COLO829 (cell line): Measurements from ENCODE around the gene ATP7B.

Experiments
- DNase-seq: peaks from one replicate; pipeline ENCODE4 v3.0.0; 2012; ENCODE audit warnings: low spot score

ATP7B gene

DNA sequence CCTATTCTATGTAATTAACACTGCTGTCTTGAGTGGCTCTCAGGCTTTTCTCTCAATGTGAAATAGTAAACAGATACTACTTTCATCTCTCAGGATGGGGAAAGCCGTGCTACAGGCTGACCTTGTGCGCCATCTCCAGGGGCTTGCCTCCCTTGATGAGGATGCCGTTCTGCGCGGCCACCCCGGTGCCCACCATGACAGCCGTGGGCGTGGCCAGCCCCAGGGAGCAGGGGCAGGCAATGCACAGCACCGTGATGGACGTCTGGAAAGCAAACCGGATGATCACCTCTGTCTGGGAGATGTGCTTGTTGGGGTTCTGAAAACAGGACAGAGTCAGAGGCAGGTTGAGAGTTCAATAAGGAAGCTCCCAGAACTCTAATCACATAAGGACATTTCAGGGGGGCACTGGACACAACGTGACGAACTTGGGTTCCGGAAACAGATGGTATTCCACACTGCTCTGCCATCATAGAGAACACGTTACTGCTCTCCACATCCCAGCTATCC is 65.0 kb downstream of the ATP7B start:
- no peak for DNase-seq

DNA sequence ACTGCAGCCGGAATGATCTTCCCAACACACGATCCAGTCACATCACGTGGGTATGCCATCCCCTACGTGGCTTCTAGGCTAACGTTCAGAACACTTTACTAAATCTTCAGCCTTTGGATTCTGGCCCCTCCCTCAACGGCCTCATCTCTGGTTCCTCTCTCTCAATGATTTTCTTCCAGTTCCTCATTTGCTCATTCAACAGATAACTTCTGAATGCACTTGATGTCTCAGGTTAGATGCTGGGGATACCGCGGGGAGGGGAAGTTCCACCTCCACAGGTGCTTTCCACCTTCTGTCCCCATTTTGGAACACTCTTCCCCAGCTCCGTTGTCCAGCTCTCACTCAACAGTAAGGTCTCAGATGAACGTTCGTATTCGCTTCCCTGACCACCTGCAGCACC is 66.1 kb downstream of the ATP7B start:
- no peak for DNase-seq

DNA sequence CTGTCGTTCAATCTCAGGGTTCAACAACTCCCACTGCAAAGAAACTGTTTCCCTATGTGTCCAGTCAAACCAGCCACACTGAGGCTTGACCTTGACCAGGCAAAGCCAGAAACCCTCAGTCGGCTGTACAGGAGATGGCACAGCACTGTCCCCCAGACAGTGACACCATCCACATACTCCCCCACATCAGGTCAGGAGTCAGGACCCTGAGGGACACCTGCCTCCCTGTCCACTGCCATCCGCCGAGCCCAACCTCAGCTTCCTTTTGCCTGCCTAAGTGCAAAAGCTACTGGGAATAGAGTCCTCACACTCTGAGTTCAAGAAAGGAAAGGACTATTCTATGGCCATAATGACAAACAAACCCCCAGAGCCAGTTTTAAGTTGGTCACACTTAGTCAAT is 66.8 kb downstream of the ATP7B start:
- no peak for DNase-seq

DNA sequence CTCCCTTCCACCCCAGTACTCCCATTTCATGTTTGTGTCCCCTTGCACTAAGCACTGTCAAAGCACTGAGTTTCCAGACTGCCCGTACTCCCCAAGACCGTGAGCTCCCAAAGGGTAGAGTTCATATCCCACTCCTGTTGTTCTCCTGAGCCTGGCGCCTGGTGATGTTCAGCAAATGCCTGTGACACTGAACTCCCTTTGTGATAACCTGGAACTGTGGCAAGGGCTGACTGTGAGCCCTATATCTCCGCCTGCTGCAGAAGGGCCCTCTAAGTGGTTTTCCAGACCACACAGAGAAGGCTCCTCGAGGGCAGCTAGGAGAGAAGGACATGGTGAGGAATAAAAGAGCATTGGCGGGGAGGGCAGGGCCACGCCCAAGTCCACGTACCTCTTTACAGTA is 67.5 kb downstream of the ATP7B start:
- DNase-seq, result no peak

DNA sequence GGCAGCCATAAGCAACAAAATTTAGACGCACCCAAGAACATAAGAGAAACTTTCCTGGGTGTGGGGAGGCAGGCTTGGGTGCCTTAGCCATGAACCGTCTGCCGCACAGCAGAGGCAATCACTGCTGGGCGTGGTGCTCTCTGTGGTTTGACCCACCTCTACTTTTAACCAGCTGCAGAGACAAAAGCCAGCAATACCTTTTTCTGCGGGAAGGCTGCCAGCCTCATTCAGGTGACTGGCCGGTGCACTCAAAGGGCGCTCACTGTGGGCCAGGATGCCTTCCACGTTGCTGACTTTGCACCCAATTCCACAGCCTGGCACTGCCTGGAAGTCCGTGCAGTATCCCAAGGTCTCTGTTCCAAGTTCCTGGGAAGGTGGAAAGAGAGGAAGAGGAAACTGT is 69.1 kb downstream of the ATP7B start:
- no peak for DNase-seq

DNA sequence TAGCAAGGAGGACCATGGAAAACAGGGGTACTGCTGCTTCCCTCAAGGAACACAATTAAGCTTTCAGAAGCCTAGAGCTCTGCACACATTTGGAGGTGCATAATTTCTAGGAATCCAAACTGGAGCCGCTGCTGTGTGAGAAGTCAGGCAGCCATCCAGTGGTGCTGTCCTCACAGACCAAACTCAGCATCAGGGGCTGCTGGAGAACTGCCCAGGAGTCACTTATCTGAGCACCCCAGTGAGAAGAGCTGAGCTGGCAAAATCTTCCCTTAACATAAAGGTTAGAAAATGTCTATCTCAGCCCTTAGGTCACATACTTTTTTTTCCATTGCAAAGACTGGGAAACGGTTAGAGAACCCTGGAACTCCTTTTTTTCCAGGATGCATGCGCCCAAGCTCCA is 72.8 kb downstream of the ATP7B start:
- DNase-seq, result no peak

DNA sequence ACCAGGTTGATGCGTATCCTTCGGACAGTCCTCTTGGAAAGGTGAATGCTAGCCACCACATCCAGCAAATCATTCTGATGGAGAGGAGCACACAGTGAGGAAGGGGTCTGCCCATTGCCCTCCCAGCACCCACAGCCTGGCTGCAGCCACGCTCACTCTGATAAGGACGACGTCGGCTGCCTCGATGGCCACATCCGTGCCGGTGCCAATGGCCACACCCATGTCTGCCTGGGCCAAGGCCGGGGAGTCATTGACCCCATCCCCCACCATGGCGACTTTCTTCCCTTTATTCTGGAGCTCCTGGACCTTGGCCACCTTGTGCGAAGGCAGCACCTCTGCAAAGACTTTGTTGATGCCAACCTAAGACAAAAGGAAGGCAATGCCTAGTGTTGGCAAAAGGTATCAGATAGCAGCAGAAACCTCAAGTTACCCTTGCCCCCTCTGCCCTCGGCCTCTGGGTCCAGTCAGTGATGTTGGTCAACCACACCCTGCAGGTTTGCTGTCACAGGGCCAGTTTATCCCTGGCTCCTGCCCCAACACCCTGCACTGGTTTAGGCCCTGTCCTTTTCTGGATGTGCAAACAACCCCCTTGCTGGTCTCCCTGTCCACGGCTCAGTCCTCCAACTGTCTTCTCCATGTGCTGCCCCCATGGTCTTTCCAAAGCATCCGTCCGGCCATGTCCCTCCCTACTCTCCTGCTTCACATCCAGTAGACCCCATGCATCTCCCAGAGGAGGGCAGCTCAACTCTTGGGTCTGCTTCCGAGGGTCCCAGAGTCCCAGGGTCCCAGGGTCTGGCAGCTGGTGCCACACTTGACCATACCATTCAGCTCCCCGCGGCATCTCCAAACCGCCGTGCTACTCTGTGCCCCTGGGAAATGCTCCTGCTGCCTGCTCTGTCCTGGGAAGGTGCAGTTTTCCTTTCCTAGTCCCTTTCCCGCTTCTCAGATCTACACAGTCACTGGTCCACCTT is 73.6 kb downstream of the ATP7B start:
- DNase-seq, result no peak

DNA sequence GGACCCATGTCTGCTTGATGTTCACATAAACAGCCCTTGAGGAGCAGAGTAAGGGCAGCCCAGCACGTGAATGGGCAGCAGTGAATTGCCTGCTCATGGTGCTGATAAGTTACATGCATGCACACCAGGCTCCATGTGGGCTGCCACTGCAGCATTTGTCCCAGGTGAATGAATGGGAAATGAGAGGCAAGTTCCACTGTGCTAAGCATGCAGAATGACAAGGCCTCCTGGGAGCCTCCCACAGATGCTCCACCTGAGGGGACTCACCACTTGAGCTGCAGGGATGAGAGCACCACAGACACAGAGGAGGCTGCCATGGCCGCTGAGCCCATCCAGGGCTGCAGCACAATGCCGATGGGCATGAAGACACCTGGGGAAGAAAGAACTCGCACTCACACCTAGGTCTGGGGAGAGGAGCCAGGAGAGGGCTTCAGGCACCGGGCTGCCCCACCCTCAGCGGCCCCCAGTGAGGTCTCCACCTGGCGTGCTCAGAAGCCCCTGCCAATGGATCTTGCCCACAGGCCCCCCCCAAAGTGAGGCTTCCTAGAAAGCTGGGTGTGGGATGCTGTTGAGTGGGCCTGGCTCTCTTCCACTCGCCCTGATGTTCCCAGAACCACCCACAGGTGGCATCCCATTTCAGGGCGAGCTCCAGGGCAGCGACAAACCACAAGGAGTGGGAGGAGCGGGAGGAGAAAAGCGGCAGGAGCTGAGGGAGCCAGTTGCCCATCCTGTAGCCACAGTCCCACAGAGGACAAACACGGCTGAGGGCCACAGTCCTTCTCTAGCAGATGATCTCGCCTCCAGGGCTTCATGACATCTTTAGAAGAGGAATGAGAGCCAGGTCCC is 75.7 kb downstream of the ATP7B start:
- no peak for DNase-seq

DNA sequence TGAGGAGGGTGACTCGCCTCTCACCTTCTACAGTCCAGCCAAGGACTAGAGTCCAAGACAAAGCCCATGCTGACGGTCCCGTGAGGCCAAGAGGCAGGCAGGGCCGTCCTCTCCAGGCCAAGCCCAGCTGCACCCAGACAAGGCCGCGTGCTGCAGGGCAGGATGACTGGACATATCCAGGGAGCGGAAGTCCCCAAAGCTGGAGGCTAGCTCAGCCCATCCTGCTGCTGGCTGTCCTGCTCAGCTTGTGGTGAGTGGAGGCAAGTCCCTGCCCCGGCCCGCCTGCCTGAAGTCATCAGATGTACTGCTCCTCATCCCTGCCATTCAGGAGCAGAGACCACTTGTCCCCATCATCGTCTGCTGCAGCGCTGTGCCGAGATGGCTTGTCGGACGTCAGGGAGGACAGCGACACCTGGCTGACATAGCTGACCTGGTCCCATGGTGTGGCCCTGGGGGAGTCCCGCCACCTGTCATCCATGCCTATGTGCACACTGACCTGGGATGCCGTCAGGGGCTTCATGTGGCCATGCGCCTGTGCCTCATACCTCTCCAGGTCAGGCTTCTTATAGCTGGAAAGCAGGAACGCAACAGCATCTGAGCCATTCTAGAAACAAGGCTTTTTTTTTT is 76.7 kb downstream of the ATP7B start:
- DNase-seq, result no peak

DNA sequence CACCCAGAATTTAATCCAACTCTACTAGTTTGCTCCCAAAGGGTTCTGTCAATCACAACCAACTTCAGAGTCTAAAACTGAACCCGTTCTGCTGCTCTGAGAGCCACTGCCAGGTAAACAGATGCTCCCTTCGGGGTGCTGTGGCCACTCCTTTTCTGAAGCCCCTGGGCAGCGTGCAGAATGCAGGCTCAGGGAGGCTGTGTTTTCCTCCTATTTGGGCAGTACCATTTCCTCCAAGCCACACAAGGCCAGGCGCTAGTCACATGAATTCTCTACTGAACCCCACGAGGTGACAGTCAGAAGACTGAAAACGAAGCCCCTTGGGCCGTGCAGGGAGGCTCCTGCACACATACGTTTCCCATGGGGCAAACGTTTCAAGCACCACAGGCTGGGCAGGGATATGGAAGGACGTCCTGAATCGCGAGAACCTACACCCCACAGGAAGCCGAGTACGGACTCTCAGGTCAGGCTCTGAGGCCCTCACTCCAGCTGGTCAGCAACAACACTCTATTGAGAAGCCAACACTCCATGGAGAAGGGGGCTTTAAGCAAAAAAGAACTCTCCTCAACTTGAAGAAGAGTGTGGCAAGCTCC is 77.7 kb downstream of the ATP7B start:
- no peak for DNase-seq

DNA sequence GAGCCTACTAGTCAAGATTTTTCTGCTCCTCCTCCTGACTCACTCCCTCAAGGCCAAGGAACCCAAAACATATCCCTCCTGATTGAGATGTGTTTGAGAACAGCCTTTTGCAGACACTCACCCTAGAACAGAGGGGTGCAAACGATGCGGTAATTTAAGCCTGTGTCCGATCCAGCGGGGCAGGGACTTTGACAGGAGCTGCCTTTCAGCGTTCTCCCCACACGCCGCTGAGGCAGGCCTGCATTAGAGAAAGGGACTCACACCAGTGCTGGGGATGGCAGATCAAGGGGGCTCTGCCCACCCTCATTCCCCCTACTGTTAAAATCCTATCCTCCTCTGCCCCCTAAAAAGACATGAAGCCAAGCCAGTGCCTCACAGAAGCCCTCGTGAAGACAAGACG is 79.0 kb downstream of the ATP7B start:
- no peak for DNase-seq

DNA sequence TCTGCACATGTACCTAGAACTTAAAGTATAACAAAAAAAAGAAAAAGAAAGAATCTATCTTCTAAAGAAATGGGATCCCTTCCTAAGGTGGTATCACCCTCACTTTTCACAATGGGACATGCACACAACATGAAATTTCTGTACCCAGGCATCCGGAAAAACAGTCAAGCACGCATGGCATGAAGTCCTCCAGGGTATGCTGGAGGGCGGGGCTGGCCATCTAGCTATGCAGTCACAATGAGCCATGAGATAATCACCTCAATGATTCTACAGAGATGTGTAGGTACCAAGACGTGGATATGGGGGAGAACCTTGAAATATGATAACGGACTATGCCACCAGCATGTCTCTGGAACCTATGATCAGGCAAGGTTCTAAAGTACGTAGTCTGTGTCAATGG is 79.6 kb downstream of the ATP7B start:
- DNase-seq, result no peak

DNA sequence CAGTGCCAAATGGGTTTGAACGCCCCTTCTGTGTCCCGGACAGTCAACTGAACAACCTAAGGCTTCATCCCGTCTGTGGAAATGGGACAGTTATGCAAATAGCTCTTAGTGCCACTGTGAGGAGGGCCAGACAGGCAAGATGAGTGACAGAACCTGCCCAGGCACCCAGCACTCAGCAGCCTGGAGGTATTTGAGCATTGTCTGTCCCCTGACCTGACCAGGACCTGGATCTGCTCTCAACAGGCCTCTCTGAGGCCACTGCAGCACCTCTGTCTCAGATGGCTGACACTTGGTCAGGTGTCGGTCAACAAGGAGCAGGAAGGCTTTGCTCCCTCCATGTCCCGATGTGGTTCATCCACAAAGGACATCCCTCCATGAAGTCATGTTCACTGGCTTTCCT is 81.6 kb downstream of the ATP7B start:
- no peak for DNase-seq

DNA sequence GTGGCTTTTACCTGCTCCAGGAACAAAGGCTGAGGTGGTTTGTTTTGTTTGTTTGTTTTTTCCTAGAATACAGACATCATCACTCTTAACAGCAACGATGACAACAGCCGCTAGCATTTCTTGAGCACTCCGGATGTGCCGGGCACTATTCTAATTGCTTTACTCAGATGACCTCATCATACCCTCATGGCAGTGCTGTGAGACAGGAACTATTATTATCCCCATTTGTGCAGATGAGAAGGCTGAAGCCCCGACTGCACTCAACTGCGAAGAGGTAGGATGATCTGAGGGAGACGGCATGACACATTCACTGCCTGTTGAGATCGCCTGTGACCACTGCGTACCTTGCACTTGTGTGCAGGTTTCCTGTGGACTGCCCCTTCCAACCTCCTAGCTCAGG is 83.0 kb downstream of the ATP7B start:
- no peak for DNase-seq

DNA sequence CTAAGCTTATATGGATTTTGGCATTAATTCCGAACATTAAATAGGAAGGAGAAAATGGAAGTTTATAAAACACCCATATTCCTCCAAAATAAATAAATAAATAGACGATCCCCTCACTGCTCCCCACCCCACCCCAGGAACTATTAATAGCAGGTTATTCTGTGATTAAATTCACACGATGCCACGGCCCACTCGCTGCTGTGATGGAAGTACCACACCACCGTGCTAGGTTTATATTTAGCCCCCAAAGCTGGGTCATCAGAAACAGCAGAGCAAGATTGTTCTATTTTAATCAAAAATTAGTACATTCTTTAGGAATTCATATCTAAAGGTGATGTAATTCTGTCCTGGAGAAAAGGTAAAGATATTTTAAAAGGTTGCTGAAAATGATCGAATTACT is 84.1 kb downstream of the ATP7B start:
- DNase-seq, result no peak

DNA sequence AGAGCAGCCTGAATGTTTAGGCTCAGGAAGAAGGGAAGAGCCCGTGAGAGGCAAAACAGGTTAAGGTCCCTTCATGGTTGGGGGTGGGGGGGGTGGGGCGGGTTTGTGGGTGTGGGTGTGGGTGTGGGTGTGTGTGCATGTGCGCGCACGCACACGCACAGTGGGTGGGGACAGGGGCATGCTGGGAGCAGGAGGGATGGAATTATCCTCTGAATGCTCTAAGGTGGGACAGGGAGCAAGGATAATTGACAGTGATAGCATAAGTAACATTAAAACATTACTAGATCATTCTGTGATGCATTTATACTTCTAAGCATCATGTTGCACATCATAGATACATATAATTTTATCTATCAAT is 84.7 kb downstream of the ATP7B start:
- no peak for DNase-seq

DNA sequence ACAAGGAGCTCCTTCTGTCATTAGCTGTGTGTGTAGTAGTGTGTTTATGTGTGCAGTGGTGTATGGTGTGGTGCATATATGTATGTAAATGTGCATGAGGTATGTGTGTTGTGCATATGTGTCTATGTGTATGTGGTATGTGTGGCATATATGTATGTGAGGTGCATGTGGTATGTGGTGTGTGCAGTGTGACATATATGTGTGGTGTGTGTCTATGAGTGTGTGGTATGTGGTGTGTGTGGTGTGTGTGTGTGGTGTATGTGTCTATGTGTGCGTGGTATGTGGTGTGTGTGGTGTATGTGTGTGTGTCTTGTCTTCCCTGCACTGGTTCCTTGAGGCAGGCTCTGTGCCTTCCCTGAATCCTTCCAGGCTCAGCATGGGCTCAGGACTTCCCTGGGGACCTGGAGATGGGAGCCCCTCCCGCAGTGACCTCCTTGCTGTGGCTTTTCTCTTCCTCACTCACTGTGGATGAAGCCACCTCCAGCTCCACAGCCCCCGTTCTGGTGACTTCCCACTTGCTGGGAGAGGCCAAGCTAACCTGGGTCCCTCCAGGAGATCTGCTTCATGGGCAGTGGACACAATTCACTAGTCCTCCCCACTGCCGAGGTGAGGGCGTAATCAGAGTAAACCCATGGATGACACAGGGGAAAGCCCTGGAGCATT is 85.3 kb downstream of the ATP7B start:
- DNase-seq, result no peak

DNA sequence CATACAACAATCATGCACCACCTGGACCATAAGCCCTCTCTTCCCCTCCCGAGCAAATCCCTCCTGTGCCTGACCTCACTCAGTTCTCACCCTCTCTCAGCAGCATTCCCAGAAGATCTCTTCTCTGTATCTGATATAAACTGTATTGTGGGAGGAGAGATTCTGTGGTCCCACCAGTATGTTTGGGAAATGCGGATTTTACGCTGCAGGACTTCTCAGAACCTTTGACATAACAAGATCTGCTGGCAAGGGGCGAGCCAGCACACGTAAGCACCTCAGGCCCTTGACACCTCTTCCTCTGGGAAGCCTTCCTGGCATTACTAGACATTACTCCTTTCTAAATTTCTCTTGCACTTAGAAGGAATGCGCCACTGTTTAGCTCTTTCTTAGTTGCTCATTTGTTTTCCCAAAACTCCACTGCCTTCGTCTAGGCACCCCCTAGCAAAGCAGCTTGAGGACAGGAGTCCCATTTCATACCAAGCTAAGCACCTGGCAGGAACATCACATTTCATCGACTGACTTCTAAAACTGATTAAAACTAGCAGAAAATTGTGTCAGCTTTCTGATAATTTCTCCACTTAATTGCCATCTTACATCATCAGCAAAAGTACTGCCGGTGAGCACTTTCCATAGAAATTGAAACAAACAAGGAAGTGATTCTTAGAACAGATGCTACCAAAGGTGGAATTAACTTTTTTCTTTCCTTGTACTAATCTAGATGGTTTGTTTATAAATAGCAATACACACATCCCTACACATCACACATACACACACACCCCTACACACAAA is 86.3 kb downstream of the ATP7B start:
- DNase-seq, result no peak

DNA sequence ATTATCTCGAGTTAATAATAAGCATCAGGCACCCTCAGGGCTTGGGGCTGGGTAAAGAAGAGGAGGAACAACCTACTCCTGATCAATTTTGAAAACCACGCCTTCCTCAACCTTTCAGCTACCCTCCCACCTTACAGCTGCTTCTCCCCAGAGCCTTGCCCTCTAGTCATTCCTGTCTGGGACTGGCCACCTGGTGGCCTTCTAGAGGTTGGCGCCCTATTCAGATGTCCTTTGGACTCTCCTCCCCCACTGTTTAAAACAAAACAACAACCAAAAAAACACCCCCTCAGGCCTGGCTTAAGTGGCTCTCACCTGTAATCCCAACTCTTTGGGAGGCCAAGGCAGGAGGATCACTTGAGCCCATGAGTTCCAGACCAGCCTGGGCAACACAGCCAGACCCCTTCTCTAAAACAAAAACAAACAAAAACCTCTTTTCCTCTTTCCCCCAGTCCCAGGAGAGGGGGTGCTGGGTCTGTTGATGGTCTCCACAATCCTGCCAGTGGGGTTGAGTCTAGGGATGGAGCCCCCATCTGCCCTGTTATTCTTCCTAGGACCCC is 87.2 kb downstream of the ATP7B start:
- DNase-seq, result peak; percentile 27

DNA sequence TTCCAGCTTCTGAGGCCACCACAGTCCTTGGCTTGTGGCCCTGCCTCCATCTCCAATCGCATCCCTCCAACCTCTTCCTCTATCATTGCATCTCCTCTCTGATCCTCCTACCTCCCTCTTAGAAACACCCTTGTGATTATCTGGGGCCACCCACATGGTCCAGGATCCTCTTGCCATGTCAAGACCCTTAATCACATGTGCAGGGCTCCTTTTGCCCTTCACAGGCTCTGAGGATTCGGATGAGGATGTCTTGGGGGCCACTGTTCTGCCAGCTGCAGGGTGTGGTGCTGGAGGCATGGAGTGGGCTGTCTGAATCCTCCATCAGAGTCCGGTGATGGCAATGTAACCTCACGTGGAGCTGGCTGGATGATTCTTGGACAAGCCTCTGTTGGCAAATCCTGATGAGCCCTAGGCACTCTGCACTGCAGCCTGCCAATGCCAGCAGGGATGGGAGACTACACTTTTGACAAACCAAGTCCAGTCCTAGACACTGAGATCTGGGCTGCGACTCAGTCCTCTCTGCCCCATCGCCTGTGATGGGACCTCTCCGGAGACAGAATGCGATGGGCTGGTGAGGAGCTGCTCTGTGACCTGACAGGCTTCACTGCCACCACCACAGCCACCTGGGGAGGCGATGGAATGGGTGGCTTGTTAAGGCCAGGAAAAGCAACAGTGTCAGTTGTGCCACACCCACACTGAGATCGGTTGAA is 88.3 kb downstream of the ATP7B start:
- DNase-seq, result no peak
